WI38 (cell line): Measurements from ENCODE around the gene MAP4K2.

Experiments
- H3K4me3 ChIP-seq: 2 replicates; pipeline ENCODE4 v1.5.1; 2011; ENCODE audit warnings: low read depth, mild to moderate bottlenecking, control low read depth, low read length
- CTCF ChIP-seq: IDR thresholded peaks from 2 replicates; pipeline ENCODE4 v1.5.1; 2012; ENCODE audit warnings: low read depth, mild to moderate bottlenecking, control low read depth, low read length

The MAP4K2 gene

GRCh38 chr11:64814712-64815187, 11.7 kb upstream of the MAP4K2 start:
- no peak for TF ChIP-seq CTCF
- H3K4me3 ChIP-seq, result no peak overlapping the region

GRCh38 chr11:64813826-64814225, 10.8 kb upstream of the MAP4K2 start:
- no peak overlapping the region for H3K4me3 ChIP-seq
- TF ChIP-seq CTCF, result no peak

GRCh38 chr11:64810891-64811272, 7.9 kb upstream of the MAP4K2 start:
- no peak for TF ChIP-seq CTCF
- H3K4me3 ChIP-seq, result peak overlapping the region; percentile 71

GRCh38 chr11:64810271-64810890, 7.4 kb upstream of the MAP4K2 start, which contains the start of gene MEN1:
Gene MEN1, minus strand, starts transcription at chr11:64810551. Its CDS starts 442 bp downstream, at chr11:64810109.
- TF ChIP-seq CTCF, result no peak
- H3K4me3 ChIP-seq, result peak within 1 kb of the TSS; percentile 71

- H3K4me3 ChIP-seq, result peak overlapping the region; percentile 71
- no peak for TF ChIP-seq CTCF
Observed at GRCh38 chr11:64809781-64810241, 6.8 kb upstream of the MAP4K2 start.

- H3K4me3 ChIP-seq, result no peak overlapping the region
- no peak for TF ChIP-seq CTCF
Observed at GRCh38 chr11:64805481-64805880, 2.5 kb upstream of the MAP4K2 start.

GRCh38 chr11:64804346-64805210, 1.6 kb upstream of the MAP4K2 start:
- no peak overlapping the region for H3K4me3 ChIP-seq
- TF ChIP-seq CTCF, result no peak
